CD14-positive monocyte (primary cell): ENCODE results near the gene SLC25A26. TPM values are rescaled to one million over a fixed set of nuclear protein-coding genes. Genes with fewer than 3 reads are reported as not detected.
A peak's percentile ranks its signal among the peaks of the same experiment; 100 is the strongest.

ENCODE experiments used
- DNase-seq, 3 donors: peaks; one replicate each; pipeline ENCODE4 v3.0.0-alpha.2; 2011 to 2022
- H2AFZ ChIP-seq: 2 replicates; pipeline ENCODE4 v1.6.0; 2012; ENCODE audit warnings: mild to moderate bottlenecking, low read depth, low read length, inconsistent platforms; ENCODE audit not compliant: insufficient read depth, poor library complexity, severe bottlenecking
- H3K27ac ChIP-seq, 2 donors: 1 replicate in 1 of 2; 2 replicates in 1 of 2; pipeline ENCODE4 v1.5.1; 2012 to 2013; ENCODE audit warnings: low read length in 2 of 2, control low read depth in 1 of 2, inconsistent platforms in 1 of 2, low read depth in 1 of 2, mild to moderate bottlenecking in 1 of 2
- H3K27me3 ChIP-seq, 2 donors: one replicate each; pipeline versions ENCODE4 v1.6.0 to v1.6.1; 2011 to 2013; ENCODE audit warnings: low read length in 2 of 2; ENCODE audit not compliant: control insufficient read depth in 2 of 2, insufficient read depth in 2 of 2
- H3K36me3 ChIP-seq, 2 donors: replicated peaks in 1 of 2; 1 replicate in 1 of 2; 2 replicates in 1 of 2; pipeline versions ENCODE4 v1.5.1 to v1.6.1; 2012 to 2013; ENCODE audit warnings: low read length in 2 of 2, control low read depth in 1 of 2, inconsistent platforms in 1 of 2, mild to moderate bottlenecking in 1 of 2; ENCODE audit not compliant: insufficient read depth in 2 of 2, control insufficient read depth in 1 of 2
- H3K4me1 ChIP-seq, 2 donors: 1 replicate in 1 of 2; 2 replicates in 1 of 2; pipeline versions ENCODE4 v1.5.1 to v1.6.1; 2012 to 2013; ENCODE audit warnings: low read length in 2 of 2, control low read depth in 1 of 2, inconsistent platforms in 1 of 2, mild to moderate bottlenecking in 1 of 2, moderate library complexity in 1 of 2; ENCODE audit not compliant: insufficient read depth in 2 of 2, control insufficient read depth in 1 of 2
- H3K4me2 ChIP-seq: replicated peaks from 2 replicates; pipeline ENCODE3; 2012; ENCODE audit warnings: low read length, moderate library complexity, mild to moderate bottlenecking; ENCODE audit not compliant: poor library complexity, severe bottlenecking; ENCODE audit errors: extremely low read depth
- H3K4me3 ChIP-seq, 3 experiments: fragments of 200-600 bp in 1 of 3; sonication (generic) in 1 of 3; replicated peaks in 1 of 3; 1 replicate in 2 of 3; 2 replicates in 1 of 3; pipeline ENCODE4 v1.5.1; 2011 to 2013; ENCODE audit warnings: low read length in 3 of 3, mild to moderate bottlenecking in 3 of 3, control low read depth in 2 of 3, low read depth in 2 of 3, inconsistent platforms in 1 of 3, moderate library complexity in 1 of 3
- H3K79me2 ChIP-seq: 2 replicates; pipeline ENCODE4 v1.6.0; 2012; ENCODE audit warnings: mild to moderate bottlenecking, control low read depth, inconsistent platforms, low read length, moderate library complexity; ENCODE audit not compliant: insufficient read depth
- H3K9ac ChIP-seq: 2 replicates; pipeline ENCODE4 v1.6.0; 2017; ENCODE audit warnings: low read length, mild to moderate bottlenecking; ENCODE audit not compliant: insufficient read depth, poor library complexity, severe bottlenecking
- H3K9me3 ChIP-seq, 2 donors: replicated peaks in 1 of 2; 1 replicate in 1 of 2; 2 replicates in 1 of 2; pipeline versions ENCODE4 v1.5.1 to v1.6.1; 2012 to 2013; ENCODE audit warnings: low read length in 2 of 2, control low read depth in 1 of 2; ENCODE audit not compliant: control insufficient read depth in 1 of 2, insufficient read depth in 1 of 2
- H4K20me1 ChIP-seq: 2 replicates; pipeline ENCODE4 v1.6.0; 2012; ENCODE audit warnings: mild to moderate bottlenecking, low read length, control low read depth, moderate library complexity; ENCODE audit not compliant: insufficient read depth
- H3K27ac Mint-ChIP-seq, 7 donors: one replicate each; pipeline ENCODE4 v1.8.0; 2020; ENCODE audit warnings: mild to moderate bottlenecking in 7 of 7, mixed read lengths in 7 of 7, moderate library complexity in 6 of 7, inconsistent platforms in 2 of 7
- H3K27me3 Mint-ChIP-seq, 3 donors: one replicate each; pipeline ENCODE4 v1.8.0; 2021 to 2022; ENCODE audit warnings: low read depth in 3 of 3, mild to moderate bottlenecking in 3 of 3, mixed read lengths in 3 of 3, moderate library complexity in 3 of 3, inconsistent platforms in 1 of 3
- H3K36me3 Mint-ChIP-seq, 2 donors: one replicate each; pipeline ENCODE4 v1.8.0; 2020; ENCODE audit warnings: mixed read lengths in 2 of 2, inconsistent platforms in 1 of 2, mild to moderate bottlenecking in 1 of 2
- H3K4me1 Mint-ChIP-seq: one replicate; pipeline ENCODE4 v1.8.0; 2020; ENCODE audit warnings: mild to moderate bottlenecking, mixed read lengths
- H3K4me3 Mint-ChIP-seq, 2 donors: one replicate each; pipeline ENCODE4 v1.8.0; 2020; ENCODE audit warnings: mild to moderate bottlenecking in 2 of 2, mixed read lengths in 2 of 2, moderate library complexity in 1 of 2
- H3K9me3 Mint-ChIP-seq, 7 donors: one replicate each; pipeline ENCODE4 v1.8.0; 2020 to 2022; ENCODE audit warnings: mixed read lengths in 7 of 7, mild to moderate bottlenecking in 6 of 7, moderate library complexity in 6 of 7, inconsistent platforms in 2 of 7
- CTCF ChIP-seq: fragments of 200-600 bp; IDR thresholded peaks from one replicate; pipeline ENCODE4 v1.8.0; 2022; ENCODE audit warnings: antibody characterized with exemption, mild to moderate bottlenecking
- WGBS: methylation state at CpG from one replicate; pipeline ENCODE4 v1.1.5; 2013; ENCODE audit warnings: missing lambda C conversion rate; ENCODE audit not compliant: insufficient coverage; 5-methylcytosine and 5-hydroxymethylcytosine counted together
- intact Hi-C, 2 donors: fragments of 100-400 bp; cut with micrococcal nuclease; formaldehyde crosslinking; loops; one replicate each; pipeline versions ENCODE4 v1.15.0 to v1.15.1; 2023
- polyA plus RNA-seq, 3 donors: library from polyadenylated mRNA; depleted of rRNA in 1 of 3; unstranded in 2 of 3; stranded (reverse) in 1 of 3; fragments of 300-500 nt in 2 of 3; fragments of >200 nt in 1 of 3; fragmentation: Illumina TruSeq in 2 of 3; gene quantifications; 1 replicate in 2 of 3; 2 replicates in 1 of 3; pipeline ENCODE4 v1.2.3, GENCODE V29; 2012 to 2021

SLC25A26 gene
- polyA plus RNA-seq, 3 donors, result 11.6 to 23.0 (median 14.4) TPM

- TF ChIP-seq CTCF, result no peak
- H3K27me3 ChIP-seq, result no peaks in the 10 kb centered on the region
- no peak overlapping the region for H3K4me2 ChIP-seq
- H4K20me1 ChIP-seq, result no peaks in the 10 kb centered on the region
- no peaks in the 10 kb centered on the region for H3K4me1 ChIP-seq
- no peak overlapping the region for H3K4me3 ChIP-seq
- no peak for DNase-seq
- no peak overlapping the region for H3K27ac ChIP-seq
- H3K9me3 Mint-ChIP-seq, result peaks cover 0 to 7% (median 1%) of the 10 kb centered on the region in 7 donors
- H3K4me3 Mint-ChIP-seq, result no peak overlapping the region
- no peaks in the 10 kb centered on the region for H3K4me1 Mint-ChIP-seq
- H3K79me2 ChIP-seq, result no peaks in the 10 kb centered on the region
- 96% methylated on average over 4 of the region's 9 CpGs for WGBS
- no peak overlapping the region for H3K9ac ChIP-seq
- peaks cover 0 to 2% of the 10 kb centered on the region in 2 donors for H3K9me3 ChIP-seq
- no peak overlapping the region for H3K27ac Mint-ChIP-seq
- H2AFZ ChIP-seq, result no peak overlapping the region
- H3K36me3 Mint-ChIP-seq, result peaks cover 71 to 75% of the 10 kb centered on the region in 2 donors
- H3K27me3 Mint-ChIP-seq, result no peaks in the 10 kb centered on the region
- intact Hi-C loops, result no loop called here
- peaks cover 32 to 74% of the 10 kb centered on the region in 2 donors for H3K36me3 ChIP-seq
Observed at GRCh38 chr3:66379565-66379964, 158.8 kb downstream of the SLC25A26 start.

- peaks cover 0 to 9% of the 10 kb centered on the region in 2 donors for H3K9me3 ChIP-seq
- H3K4me1 Mint-ChIP-seq, result no peaks in the 10 kb centered on the region
- H3K79me2 ChIP-seq, result no peaks in the 10 kb centered on the region
- H4K20me1 ChIP-seq, result no peaks in the 10 kb centered on the region
- intact Hi-C loops, result no loop called here
- H3K27ac ChIP-seq, result no peak overlapping the region
- H3K4me2 ChIP-seq, result no peak overlapping the region
- no peaks in the 10 kb centered on the region for H3K27me3 ChIP-seq
- H3K4me3 ChIP-seq, result no peak overlapping the region
- no peaks in the 10 kb centered on the region for H3K4me1 ChIP-seq
- no peak overlapping the region for H3K4me3 Mint-ChIP-seq
- H3K27ac Mint-ChIP-seq, result peak overlapping the region in 1 of 7 donors; percentile 70
- no peak overlapping the region for H3K9ac ChIP-seq
- H3K36me3 Mint-ChIP-seq, result peaks cover 79 to 81% of the 10 kb centered on the region in 2 donors
- H2AFZ ChIP-seq, result no peak overlapping the region
- DNase-seq, result no peak
- 95% methylated on average over 22 of the region's 26 CpGs for WGBS
- H3K9me3 Mint-ChIP-seq, result peaks cover 0 to 15% (median 5%) of the 10 kb centered on the region in 7 donors
- peaks cover 32 to 82% of the 10 kb centered on the region in 2 donors for H3K36me3 ChIP-seq
- no peak for TF ChIP-seq CTCF
- peaks cover 0 to 2% (median 0%) of the 10 kb centered on the region in 3 donors for H3K27me3 Mint-ChIP-seq
Observed at GRCh38 chr3:66380200-66380932, 159.6 kb downstream of the SLC25A26 start.
